ENCODE measurements around the gene CLEC12A.

DNA sequence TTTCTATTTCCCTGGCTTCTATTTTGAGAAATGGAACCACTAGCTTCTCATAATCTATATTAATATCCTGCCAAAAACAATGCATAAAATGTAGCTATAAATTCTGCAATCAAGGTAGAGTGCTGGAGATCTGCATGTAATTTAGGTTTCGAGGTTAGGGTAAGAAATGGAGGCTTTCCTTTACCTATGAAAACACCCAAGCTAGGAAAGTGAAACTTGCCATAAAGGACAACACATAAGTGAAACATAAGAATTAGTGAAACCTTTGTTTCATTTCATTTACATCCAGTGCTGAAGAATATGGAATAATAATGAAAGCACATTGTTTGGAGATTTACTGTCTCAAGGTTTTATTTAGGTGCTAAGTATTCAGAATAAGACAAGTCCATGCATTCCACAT is 48.8 kb upstream of the CLEC12A start:
- TF ChIP-seq EZH2 (IDR thresholded peaks at IDR 0.05; ENCODE audit: low read length, unreplicated experiment), result no peak
- TF ChIP-seq, protein P1, sequence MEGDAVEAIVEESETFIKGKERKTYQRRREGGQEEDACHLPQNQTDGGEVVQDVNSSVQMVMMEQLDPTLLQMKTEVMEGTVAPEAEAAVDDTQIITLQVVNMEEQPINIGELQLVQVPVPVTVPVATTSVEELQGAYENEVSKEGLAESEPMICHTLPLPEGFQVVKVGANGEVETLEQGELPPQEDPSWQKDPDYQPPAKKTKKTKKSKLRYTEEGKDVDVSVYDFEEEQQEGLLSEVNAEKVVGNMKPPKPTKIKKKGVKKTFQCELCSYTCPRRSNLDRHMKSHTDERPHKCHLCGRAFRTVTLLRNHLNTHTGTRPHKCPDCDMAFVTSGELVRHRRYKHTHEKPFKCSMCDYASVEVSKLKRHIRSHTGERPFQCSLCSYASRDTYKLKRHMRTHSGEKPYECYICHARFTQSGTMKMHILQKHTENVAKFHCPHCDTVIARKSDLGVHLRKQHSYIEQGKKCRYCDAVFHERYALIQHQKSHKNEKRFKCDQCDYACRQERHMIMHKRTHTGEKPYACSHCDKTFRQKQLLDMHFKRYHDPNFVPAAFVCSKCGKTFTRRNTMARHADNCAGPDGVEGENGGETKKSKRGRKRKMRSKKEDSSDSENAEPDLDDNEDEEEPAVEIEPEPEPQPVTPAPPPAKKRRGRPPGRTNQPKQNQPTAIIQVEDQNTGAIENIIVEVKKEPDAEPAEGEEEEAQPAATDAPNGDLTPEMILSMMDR (conservative IDR thresholded peaks at IDR 0.05; ENCODE audit: low read depth, low read length), result no peak

Measured in PC-3 (cell line).